ENCODE measurements around the gene LRRC49.

Gene LRRC49

DNA sequence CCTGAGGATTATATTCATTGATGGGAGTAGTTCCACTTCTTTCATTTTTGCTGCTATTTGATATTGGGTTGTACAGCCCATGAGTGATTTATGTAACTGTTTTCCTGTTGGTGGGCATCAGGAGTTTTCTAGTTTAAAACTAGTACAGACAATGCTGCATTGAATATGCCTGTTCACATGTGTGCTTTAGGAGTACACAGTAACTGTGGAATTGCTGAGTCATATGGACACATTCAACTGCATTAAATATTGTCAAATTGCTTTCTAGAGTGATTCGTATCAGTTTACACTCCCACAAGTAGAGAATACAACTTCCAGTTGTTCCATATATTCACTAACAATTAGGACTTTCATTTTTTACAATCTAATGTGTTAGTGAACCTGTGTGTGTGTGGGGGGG, 162.8 kb downstream of the LRRC49 start:
- DNase-seq: no peak

DNA sequence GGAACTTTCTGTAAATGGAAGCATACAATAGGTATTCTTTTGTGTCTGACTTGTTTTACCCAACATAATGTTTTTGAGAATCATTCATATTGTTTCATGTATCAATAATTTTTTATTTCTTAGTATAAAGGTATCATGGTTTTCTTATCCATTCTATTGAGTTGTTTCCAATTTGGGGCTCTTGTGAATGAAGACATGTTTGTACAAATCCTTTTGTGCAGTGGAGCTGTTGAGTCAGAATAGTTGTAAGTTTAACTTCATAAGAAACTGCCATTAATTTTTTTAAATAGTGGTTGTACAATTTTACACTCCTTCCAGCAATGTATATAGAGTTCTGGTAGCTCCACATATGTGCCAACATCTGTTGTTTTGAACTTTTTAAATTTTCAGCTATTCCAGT, 163.5 kb downstream of the LRRC49 start:
- no peak for DNase-seq

DNA sequence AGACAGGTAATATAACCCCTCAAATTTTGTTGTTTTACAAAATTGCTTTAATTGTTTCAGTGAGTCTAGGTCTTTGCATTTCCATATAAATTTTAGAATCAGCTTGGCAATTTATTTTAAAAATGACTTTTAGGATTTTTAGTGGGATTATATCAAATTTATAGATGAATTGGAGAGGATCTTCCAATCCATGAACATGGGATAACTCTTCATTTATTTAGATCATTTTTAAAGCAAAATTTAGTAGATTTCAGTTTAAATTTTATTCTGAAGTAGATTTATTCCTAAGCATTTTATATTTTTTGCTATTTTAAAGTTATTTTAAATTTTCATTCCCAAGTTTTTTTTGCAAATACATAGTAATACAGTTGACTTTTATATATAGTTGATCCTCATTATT, 164.5 kb downstream of the LRRC49 start:
- DNase-seq: no peak

DNA sequence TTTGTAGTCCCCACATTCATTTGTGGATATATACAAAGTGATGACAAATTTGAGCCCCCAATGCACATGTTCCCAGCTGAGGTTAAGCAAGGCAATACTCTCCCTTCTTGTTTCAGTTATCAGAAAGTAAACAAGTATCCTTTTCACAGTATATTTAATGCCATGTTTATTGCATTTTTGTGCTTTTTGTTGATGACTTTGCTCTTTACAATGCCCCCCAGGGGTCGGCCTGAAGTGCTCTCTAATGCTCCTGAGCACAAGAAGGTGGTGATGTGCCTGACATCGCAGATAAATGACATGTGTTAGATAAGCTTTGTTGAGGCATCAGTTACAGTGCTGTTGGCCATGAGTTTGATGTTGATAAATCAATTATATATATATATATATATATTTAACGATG, 165.0 kb downstream of the LRRC49 start:
- DNase-seq: no peak

DNA sequence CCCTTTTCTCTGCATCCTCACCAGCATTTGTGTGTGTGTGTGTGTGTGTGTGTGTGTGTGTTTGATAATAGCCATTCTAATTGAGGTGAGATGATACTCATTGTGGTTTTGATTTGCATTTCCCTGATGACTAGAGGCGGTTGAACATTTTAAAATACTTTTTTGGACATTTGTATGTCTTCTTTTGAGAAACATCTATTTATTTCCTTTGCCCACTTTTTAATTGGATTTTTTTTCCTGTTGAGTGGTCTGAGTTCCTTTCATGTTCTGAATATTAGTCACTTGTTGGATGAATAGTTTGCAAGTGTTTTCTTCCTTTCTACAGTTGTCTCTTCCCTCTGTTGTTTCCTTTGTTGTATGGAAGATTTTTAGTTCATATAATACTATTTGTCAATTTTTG, 168.4 kb downstream of the LRRC49 start:
- DNase-seq: no peak

DNA sequence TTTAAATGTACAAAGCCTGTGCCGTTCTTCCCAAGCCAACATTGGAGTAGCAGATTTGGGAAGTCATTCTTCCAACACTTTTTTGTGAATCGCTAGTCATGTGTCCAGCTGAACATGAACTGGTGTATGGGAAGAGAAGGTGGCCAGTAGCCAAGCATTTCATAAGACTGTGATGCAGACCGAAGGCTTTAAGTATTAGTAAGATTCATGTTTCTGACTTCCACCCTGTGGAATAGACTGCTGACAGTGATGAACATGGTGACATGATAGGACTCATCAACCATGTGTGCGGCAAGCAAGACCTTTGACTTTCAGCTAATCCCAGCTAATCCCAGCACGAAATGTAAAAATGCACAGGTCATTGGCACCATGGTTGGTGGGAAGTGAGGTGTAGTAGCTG, 174.4 kb downstream of the LRRC49 start:
- no peak for DNase-seq

DNA sequence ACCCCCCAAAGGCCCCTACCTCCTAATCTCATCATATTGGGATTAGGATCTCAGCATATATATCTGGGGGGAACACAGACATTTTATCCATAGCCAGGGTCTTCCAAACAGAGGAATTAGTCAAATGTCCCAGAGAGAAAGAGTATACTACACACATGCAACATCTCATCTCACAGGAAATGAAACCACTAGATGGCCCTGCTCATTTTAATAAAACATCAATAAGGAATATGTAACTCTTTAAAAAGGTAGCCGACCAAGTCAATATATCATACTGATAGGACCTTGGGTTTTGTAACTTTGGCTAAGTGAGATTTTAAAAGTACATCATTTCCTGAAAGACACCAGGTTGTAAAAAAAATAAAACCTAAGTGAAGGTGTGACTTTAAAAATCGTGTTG, 177.1 kb downstream of the LRRC49 start:
- no peak for DNase-seq

DNA sequence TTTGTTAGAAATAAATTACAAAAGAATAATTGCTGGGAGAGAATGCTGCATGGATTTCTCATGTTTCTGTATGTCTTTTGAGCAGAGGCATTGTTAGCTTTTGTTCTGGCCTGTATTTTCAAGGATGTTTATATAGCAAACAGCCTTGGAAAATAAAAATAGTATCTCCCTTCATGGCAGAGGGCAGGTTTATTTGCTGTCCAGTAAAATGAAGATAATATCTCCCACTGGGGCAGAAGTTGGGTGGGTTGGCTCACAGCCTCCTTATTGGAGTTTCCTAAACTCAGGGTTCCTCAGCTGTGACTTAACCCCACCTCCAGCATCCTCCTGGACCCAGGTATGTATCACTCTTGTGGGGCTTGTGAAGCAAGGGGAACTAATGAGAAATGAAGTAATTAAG, 178.9 kb downstream of the LRRC49 start:
- no peak for DNase-seq

DNA sequence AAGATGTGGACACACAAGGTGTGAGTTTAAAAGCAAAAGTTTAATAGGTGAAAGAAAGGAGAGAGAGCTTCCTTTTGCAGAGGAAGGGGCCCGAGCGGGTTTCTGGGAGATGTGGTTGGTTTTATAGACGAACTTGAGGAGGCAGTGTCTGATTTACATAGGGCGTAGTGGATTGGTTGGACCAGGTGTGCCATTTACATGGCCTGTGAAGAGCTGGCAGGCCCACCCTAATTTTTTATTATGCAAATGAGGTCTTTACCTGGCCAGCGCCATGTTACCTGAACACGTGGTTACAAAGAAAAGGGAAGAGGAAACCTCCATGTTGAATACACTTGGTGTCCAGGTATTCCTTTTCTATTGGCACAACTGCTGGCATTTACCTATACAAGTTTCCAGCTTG, 179.8 kb downstream of the LRRC49 start:
- DNase-seq: no peak

DNA sequence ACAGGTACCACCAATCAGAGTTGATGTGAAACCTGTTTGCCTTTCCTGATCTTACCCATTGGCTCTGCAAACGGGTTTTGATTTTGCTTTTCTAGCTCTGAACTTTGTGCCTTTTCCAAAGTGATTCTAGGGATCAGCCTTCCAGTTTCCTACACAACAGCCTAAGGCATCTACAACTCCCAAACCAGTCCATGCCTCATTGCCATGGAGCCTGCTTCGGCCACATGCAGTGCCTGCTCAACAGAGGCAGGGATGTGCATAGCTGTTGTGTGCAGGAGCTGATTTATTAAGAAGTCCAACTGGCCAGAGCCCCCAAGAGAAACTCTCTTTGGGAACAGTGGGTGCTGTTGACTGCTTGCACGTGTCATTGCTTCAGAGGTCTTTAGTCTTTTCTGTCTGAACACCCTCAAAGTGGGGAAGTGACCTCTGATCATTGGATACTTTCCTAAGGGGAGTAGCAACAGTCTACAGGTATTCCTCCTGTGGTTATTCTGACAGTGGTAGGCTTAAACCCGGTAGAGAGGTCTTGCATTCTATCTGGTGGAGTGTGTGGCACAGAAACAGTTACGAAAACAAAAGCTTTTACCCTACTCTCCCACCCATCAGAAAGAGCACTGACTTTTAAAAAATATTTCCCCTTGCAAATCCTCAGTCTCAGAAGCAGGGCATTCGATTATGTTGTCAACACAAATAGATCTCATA, 186.0 kb downstream of the LRRC49 start:
- DNase-seq: no peak

DNA sequence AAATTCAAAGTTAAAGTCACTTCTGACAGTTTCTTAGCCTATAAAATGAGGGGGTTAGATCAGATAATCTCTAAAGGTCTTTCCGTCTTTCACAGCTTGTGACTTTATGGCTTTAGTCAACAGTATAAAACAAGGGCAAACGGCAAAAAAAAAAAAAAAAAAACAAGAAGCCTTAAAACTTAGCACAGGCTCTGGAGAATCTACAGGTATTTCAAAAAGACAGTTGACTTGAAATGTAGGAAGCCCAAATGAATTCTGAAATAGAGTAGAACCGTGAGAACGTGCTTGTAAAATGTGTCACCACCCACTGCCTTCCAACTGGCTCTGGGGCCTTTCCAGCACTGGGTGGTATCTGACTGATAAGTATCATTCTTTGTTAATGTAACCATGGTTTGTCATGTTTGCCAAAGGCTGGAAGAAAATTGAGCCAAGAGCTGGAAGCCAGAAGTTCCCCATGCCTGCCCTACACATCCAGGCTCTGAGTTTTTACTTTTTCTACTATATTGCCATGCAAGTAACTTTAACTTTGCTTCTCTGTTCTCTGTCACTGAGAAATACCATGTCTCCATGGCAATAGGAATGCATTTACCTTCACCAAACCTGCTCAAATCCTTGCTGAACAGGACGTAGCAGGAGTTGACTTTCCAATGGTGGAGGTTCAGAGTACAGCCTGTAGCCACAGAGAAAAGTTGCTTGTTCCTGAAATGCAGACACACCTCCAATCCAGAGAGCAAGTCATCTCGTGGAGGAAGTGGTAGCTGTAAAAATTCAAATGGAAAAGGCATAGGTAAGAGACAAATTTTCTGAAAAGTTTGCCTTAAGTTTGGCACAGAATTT, 186.8 kb downstream of the LRRC49 start:
- no peak for DNase-seq

DNA sequence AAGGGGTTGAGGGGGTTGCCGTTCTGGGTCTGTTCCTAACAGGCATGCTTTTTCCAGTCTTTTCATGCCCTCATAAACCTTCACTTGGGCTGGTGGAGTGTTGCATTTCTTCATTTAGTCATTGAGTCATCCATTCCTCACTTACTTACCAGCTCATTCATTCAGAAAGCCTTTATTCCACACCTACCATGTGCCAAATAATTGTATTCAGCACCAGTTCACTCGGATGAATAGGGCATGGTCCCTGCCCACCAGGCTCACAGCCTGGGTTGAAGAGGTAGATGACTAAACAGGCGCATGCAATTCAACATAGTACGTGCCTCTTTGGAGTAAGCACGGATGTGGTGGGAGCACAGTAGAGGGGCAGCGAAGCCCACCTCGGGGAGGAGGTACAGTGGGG, 187.5 kb downstream of the LRRC49 start:
- no peak for DNase-seq

DNA sequence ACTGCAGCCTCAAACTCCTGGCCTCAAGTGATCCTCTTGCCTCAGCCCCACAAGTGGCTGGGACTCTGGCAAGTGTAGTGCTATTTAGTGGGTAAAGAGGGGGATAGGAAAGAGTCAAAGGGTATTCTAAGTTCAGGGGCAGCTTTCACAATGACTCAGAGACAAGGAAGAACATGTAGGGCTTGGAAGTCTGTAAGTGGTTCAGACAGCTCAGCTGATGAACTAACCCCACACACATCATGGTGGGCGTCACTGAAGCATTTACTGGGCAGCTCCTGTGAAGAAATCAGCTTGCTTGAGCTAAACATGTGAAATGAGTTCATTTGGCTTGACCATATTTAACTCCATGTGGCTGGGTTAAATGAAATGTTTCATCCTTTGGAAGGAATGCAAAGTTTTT, 188.1 kb downstream of the LRRC49 start:
- no peak for DNase-seq

DNA sequence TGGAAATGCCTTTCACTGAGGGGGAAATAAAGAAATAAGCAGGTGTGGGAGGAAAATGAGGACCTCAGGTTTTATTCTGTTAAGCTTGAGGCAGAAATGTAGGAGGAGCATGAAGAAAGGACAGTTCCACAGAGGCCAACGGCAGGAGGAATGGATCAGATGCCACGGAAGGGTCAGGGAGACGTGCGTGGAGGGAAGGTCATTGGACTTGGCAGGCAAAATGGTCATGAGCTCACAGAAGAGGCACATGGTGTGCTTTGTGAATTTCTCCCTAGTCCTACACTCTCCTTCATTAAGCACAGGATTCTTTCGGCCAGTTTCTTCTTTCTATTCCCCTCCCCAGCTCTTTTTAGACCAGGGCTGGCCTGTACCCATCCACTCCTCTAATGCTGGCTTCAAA, 190.2 kb downstream of the LRRC49 start:
- no peak for DNase-seq

DNA sequence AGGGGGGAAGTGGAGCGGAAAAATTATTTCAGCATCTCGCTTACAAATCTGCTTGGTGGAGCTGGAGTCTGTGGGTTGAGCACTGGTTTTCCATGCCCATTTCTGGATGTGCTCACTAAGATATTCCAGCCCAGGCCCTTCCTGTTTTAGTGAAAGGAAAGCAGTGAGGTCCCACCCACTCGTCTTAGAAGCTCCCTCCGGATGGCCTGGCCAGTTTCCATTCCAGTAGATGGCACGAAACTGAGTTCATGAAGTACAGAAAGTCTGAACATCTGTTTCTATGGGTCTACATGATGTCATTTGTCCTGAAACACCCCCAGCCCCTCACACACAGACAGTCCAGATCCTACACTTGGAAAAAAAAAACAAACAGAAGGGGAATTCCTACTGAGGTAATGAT, 190.7 kb downstream of the LRRC49 start:
- no peak for DNase-seq

DNA sequence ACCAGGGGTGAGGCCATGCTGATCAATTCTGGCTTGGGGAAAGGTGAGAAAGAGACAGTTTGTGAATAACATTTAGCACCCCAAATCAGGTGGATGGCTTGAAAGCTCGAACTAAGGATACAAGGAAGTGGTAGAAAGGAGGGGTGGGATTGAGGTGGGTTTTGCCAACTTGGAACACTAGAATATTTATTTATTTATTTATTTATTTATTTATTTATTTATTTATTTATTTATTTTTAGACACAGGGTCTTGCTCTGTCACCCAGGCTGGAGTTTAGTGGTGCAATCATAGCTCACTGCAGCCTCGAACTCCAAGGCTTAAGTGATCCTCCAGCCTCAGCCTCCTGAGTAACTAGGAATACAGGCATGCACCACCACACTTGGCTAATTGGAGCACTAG, 191.6 kb downstream of the LRRC49 start:
- DNase-seq: no peak

DNA sequence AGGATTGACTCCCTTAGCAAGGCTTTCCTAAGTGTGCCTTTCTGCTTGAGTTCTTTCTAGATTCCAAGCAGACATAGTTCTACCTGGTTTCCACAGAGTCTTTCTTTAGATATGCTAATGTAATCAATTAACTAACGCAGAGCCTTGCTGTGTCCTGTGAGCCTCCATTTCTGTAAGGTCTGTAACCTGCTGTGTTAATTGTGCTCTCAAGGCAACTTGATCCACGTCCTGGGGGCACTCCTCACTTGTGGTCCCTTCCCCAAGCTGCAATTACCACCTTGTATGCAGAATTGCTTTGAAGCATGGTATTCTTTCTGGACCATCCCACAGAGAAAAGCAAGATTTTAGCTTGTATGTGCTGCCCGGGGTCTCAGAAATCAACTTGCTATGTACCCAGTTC, 193.2 kb downstream of the LRRC49 start:
- DNase-seq: no peak

DNA sequence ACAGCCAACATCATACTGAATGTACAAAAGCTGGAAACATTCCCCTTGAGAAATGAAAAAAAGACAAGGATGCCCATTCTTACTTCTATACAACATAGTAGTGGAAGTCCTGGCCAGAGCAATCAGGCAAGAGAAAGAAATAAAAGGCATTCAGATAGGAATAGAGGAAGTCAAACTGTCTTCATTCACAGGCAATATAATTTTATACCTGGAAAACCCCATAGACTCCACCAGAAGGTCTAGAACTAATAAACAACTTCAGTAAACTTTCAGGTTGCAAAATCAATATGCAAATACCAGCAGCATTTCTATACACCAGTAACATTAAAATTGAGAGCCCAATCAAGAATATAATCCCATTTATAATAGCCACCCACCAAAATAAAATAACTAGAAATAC, 195.5 kb downstream of the LRRC49 start:
- DNase-seq: no peak

DNA sequence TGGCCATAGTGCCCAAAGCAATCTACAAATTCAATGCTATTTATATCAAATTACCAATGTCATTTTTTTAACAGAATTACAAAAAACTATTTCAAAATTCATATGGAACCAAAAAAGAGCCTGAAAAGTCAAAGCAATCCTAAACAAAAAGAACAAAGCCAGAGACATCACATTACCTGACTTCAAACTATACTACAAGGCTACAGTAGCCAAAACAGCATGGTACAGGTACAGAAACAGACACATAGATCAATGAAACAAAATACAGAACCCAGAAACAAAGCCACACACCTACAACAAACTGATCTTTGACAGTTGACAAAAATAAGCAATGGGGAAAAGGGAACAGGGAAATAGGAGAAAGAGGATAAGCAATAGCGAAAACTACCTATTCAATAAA, 196.1 kb downstream of the LRRC49 start:
- DNase-seq: no peak

DNA sequence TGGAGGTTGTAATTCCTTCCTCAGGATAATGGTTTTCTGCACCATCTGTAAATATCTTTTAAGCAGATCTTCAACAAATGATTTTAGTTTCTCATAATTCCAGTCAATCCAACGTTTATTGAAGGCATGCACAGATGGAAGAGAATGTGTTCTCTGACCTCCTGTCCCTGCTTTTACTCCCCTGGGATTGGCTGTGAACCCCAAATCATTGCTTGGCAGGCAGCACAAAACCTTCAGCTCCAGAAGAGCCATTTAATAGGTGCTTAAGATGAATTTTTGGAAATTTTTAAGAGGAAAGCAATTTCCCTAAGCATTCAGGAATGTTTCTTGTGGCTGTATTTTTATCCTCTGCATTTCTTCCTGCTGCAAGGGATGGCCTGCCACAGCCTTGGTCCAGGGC, 197.2 kb downstream of the LRRC49 start:
- no peak for DNase-seq

DNA sequence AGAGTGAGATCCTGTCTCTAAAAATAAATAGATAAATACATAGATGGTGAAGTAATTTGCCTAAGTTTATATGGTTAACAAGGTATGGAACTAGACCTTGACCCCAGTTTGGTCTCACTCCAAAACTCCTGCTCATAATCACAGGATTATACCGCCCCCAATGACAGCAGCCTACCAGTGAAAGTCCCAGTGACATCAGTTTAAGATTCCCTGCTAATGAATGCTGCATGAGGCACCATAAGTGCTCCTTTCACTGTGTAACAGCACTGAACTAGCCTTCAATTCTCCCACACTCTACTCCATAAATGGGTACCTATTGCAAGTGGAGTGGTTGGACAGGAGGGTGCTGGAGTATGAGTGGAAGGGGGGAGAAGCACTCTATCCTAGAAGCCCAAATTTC, 199.0 kb downstream of the LRRC49 start:
- DNase-seq: no peak

DNA sequence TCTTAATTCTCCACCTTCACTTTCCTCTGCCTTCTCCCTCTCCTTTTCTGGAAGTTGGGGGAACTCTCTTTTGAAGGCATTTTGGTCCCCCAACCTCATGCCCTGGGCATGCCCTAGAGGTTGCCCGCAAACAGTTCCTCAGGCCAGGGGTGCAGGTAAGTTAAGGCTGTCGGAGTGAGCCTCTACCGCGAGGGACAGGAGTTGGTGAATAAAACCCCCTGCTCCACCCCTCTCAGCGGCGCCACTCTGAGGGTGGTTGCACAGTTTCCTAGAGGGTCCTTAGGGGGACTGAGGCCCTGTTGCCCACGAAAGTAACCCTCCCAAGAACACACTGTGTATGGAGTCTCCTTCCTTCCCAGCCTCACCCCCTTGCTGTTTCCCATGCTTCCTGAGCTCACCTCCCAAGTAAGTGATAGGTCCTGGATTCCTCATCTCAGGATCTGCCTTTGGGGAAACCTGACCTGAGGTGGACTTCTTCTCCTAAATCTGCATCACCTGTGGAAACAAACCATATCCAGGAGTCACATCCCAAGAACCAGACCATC, 199.5 kb downstream of the LRRC49 start:
- no peak for DNase-seq

DNA sequence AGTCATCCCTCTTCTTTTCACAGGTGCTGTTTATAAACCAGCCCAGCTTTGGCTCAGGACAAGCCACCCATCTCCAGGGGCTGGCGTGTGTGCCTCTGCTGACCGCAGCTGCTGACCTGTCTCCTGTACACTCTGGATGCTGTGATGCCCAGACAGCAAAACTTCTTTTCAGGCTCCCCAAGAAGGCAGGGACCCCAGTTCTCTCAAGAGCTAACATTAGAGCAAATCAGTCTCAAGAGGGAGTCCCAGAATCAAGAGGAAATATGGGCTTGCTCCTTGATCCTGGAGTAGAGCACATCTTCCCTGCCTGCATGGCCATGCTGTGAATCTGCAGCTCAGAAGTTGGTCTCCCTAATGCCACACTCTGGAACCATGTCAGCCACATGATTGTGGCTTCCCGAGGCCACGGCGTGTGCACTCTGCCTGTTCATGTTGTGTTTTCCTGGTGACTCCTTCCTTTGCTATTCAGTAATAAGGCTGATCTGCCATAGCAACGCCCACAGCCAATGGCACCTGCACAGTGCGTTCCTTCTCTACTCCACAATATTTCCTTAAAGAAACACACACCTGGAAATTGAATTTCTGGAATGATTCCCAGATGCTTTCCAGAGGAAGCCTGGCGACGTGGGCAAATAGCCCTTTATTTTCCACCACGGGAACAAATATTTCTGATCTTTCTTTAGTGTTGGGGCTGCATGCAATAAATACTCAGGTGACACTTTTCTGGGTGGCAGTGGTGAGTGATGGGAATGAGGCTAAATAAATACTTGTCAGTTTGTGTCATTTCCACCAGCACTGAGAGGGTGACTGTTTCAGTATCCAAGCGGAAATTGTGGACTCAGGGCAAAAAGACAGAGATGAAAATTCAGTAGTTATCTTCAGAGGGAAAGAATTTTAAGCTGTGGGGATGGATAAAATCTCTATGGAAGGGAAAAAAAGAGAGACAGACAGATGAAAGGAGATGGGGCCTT, 200.7 kb downstream of the LRRC49 start:
- no peak for DNase-seq

Data from NCI-H2171 (cell line).